Psoas muscle (tissue), 8 donors: ENCODE results near the gene PSMG2. TPM values are rescaled to one million over a fixed set of nuclear protein-coding genes. Genes with fewer than 3 reads are reported as not detected.

Experiments
- ATAC-seq, 4 donors: fragments of 200-7000 bp; cut with Tn5 transposase; one replicate each; pipeline ENCODE4 v1.9.1; 2020; ENCODE audit warnings: moderate library complexity in 3 of 4, mild to moderate bottlenecking in 2 of 4
- DNase-seq, 2 donors: peaks; one replicate each; pipeline ENCODE4 v3.0.0-alpha.2; 2020
- H3K27ac ChIP-seq: fragments of 200-600 bp; one replicate; pipeline ENCODE4 v1.8.0; 2022
- H3K27me3 ChIP-seq, 3 donors: fragments of 200-600 bp in 1 of 3; one replicate each; pipeline versions ENCODE4 v1.6.1 to v1.8.0; 2013 to 2022; ENCODE audit warnings: low read length in 2 of 3, mild to moderate bottlenecking in 2 of 3, moderate library complexity in 1 of 3; ENCODE audit not compliant: insufficient read depth in 3 of 3
- H3K36me3 ChIP-seq, 2 donors: fragments of 200-600 bp in 1 of 2; one replicate each; pipeline versions ENCODE4 v1.6.1 to v1.8.0; 2013 to 2022; ENCODE audit warnings: low read depth in 1 of 2, mild to moderate bottlenecking in 1 of 2, moderate library complexity in 1 of 2; ENCODE audit not compliant: insufficient read depth in 1 of 2
- H3K4me1 ChIP-seq: fragments of 200-600 bp; one replicate; pipeline ENCODE4 v1.8.0; 2022
- H3K4me3 ChIP-seq: fragments of 200-600 bp; one replicate; pipeline ENCODE4 v1.8.0; 2022; ENCODE audit warnings: mild to moderate bottlenecking
- H3K9me3 ChIP-seq: fragments of 200-600 bp; one replicate; pipeline ENCODE4 v1.8.0; 2022
- WGBS, 3 donors: extraction: QIAGEN DNeasy Blood & Tissue Kit; methylation state at CpG; one replicate each; pipeline versions ENCODE4 v1.1.6 to v1.1.7; 2013; 5-methylcytosine and 5-hydroxymethylcytosine counted together
- intact Hi-C, 2 donors: fragments of 100-400 bp; cut with DNase I; formaldehyde crosslinking; loops; one replicate each; pipeline versions ENCODE4 v1.11.0 to v1.14.2; 2022
- polyA plus RNA-seq, 3 donors: library from polyadenylated mRNA; stranded (reverse); fragments of 200-250 nt; gene quantifications; one replicate each; pipeline ENCODE4 v1.2.3, GENCODE V29; 2013
- total RNA-seq, 4 donors: library from RNA; stranded (reverse); fragmentation: NEBNext Ultra II Directional in 2 of 4; extraction: Animal tissue kit (Norgen Biotek cat#: 25700) in 2 of 4; gene quantifications; one replicate each; pipeline versions ENCODE4 v1.2.1 to v1.2.4, GENCODE V29; 2021 to 2023
- TF ChIP-seq, protein P1 (sequence below): fragments of 200-600 bp; IDR thresholded peaks from one replicate; pipeline ENCODE4 v1.8.0; 2022; ENCODE audit warnings: antibody characterized with exemption
- donor health status: healthy with polysubstance abuse.
- donor health status: DM: no; HTN: no; CAD: no; lungs with moderate emphysema.
- donor health status: Bipolar disorder and iron deficiency.
- donor health status: healthy.
- donor health status: DM: yes; HTN: yes; CAD: no.
- donor health status: DM: no; HTN: no; CAD: no.
- donor health status: DM: no; HTN: no; CAD: no.
- donor health status: DM: yes; HTN: yes; CAD: no.

The PSMG2 gene
- total and polyA plus RNA-seq, 7 donors, result 32.9 to 67.7 (median 53.8) TPM

DNA sequence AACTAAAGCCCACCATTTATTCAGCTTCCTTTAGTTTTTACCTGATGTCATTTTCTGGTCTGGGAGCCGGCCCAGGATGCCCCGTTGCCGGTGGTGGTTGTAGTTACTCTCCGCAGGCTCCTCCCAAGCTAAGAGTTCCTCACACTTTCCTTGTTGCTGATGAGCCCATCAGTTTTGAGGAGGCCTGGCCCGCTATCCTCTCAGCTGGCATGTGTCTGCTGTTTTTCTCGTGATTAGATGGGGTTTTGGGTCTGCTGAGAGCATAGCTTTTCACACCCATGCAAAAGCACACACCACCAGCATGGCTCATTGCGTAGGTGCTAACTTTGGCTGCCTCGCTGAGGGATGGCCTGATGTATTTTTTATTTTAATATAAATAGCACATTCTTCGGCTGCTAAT is 72.1 kb downstream of the PSMG2 start:
- no peak overlapping the region for H3K27ac ChIP-seq
- 85 to 88% (median 85%) methylated on average over 9 of the region's 9 CpGs for WGBS, 3 donors
- intact Hi-C loops, result no loop called here

More for the DNA sequence above, 72.1 kb downstream of the PSMG2 start:
- H3K9me3 ChIP-seq, result no peaks in the 10 kb centered on the region
- no peaks in the 10 kb centered on the region for H3K36me3 ChIP-seq
- TF ChIP-seq, protein P1, sequence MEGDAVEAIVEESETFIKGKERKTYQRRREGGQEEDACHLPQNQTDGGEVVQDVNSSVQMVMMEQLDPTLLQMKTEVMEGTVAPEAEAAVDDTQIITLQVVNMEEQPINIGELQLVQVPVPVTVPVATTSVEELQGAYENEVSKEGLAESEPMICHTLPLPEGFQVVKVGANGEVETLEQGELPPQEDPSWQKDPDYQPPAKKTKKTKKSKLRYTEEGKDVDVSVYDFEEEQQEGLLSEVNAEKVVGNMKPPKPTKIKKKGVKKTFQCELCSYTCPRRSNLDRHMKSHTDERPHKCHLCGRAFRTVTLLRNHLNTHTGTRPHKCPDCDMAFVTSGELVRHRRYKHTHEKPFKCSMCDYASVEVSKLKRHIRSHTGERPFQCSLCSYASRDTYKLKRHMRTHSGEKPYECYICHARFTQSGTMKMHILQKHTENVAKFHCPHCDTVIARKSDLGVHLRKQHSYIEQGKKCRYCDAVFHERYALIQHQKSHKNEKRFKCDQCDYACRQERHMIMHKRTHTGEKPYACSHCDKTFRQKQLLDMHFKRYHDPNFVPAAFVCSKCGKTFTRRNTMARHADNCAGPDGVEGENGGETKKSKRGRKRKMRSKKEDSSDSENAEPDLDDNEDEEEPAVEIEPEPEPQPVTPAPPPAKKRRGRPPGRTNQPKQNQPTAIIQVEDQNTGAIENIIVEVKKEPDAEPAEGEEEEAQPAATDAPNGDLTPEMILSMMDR, result no peak
- no peak overlapping the region for H3K4me3 ChIP-seq
- ATAC-seq (no peak), DNase-seq (no peak)
- H3K4me1 ChIP-seq, result no peaks in the 10 kb centered on the region
- H3K27me3 ChIP-seq, result no peaks in the 10 kb centered on the region

Other genes starting within 250 kb of the PSMG2 start
- 10 to 100 TPM; 36.6 to 82.3 (median 41.9) TPM for gene SPIRE1, start 44.9 kb upstream of the PSMG2 start, total RNA-seq
- 10 to 100 TPM; 15.5 to 59.9 (median 22.1) TPM for gene SPIRE1, start 44.9 kb upstream of the PSMG2 start, polyA plus RNA-seq
- gene CEP76, start 319 bp upstream of the PSMG2 start, total RNA-seq, result 1 to 10 TPM; 3.9 to 5.7 (median 4.3) TPM
- gene CEP76, start 319 bp upstream of the PSMG2 start, polyA plus RNA-seq, result 1 to 10 TPM; 2.3 to 6.4 (median 2.4) TPM
- gene PTPN2, start 181.2 kb downstream of the PSMG2 start, total RNA-seq, result 10 to 100 TPM in 3 of 4 donors, 1 to 10 TPM in 1; 8.4 to 21.9 (median 14.5) TPM
- gene PTPN2, start 181.2 kb downstream of the PSMG2 start, polyA plus RNA-seq, result 10 to 100 TPM; 12.5 to 27.0 (median 13.7) TPM
- gene SEH1L, start 245.0 kb downstream of the PSMG2 start, total RNA-seq, result 10 to 100 TPM; 22.7 to 53.4 (median 36.7) TPM
- gene SEH1L, start 245.0 kb downstream of the PSMG2 start, polyA plus RNA-seq, result 10 to 100 TPM; 33.8 to 70.9 (median 46.6) TPM